HG02610 (cell line): ENCODE data around the gene ADAM23.

ENCODE experiments used
- ATAC-seq: cut with Tn5 transposase; IDR thresholded peaks from one replicate; pipeline ENCODE4 v1.9.1; 2021; ENCODE audit warnings: mild to moderate bottlenecking, moderate library complexity; ENCODE audit not compliant: unreplicated experiment

The ADAM23 gene

GRCh38 chr2:206438196-206438724, 5.1 kb upstream of the ADAM23 start:
- no peak for ATAC-seq

DNA sequence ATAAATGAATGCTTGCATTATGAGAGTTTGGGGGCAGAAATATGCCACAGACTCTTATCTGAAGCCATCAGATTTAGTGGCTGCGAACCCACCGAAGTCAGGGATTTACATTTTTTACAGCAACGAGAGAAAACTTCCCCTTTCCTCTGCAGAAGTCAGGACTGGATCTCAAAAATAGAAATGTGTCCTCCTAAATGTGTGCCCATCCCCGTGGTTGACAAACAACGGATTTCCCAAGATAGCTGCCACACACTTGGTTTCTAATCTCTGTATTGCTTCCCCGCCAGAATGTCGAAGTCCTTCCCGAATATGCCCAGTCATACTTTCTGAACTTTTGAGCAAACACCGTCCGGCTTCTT, 879 bp upstream of the ADAM23 start:
- ATAC-seq, result no peak

GRCh38 chr2:206443735-206444527, 599 bp downstream of the ADAM23 start:
- ATAC-seq, result peak; percentile 58

DNA sequence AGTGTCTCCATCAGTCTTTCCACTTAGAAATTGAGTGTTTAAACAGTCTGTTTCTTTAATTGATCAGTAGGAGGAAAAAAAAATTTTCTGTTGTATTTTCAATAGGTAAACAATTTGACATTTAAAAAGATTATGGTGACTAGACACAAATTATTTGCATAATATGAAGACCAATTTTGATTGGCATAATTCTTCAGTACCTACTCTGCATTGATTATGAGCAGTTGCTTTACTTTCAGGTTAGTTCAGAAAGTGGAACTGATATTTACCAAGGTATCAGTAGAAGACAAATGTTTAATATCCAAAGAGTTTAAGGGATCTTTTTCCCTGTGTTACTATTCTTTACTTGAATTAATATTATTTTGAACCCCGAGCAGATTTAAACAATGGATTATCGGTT, 2.6 kb downstream of the ADAM23 start:
- no peak for ATAC-seq

- peak; percentile 54 for ATAC-seq
Measured at GRCh38 chr2:206452242-206452641, 8.9 kb downstream of the ADAM23 start.

DNA sequence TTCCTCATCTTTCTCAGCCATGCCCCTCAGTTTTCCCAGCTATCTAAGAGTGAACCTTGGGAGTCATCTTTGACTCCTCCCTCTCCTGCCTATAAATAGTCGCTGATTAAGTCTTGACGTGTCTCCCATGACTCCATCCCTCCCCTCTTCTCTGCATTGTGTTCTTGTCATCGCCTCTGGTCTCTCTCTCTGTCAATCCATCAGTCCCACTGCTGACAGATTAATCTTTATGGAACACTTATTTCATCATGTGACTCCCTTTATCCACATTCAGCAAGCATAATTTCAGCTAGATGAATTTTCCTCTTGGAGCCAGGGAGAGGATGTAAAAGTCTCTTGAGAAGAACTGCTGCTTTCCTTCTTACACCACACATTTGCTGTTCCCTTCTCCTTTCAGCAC, 9.4 kb downstream of the ADAM23 start:
- no peak for ATAC-seq

GRCh38 chr2:206456078-206456754, 12.9 kb downstream of the ADAM23 start:
- ATAC-seq, result no peak

GRCh38 chr2:206457188-206457634, 13.9 kb downstream of the ADAM23 start:
- peak; percentile 96 for ATAC-seq

GRCh38 chr2:206462240-206462854, 19.0 kb downstream of the ADAM23 start:
- ATAC-seq, result no peak

GRCh38 chr2:206463685-206464084, 20.4 kb downstream of the ADAM23 start:
- ATAC-seq, result no peak

GRCh38 chr2:206464597-206464996, 21.3 kb downstream of the ADAM23 start:
- no peak for ATAC-seq

GRCh38 chr2:206471524-206472062, 28.3 kb downstream of the ADAM23 start:
- ATAC-seq, result no peak

GRCh38 chr2:206472094-206472493, 28.8 kb downstream of the ADAM23 start:
- ATAC-seq, result no peak

GRCh38 chr2:206474099-206474498, 30.8 kb downstream of the ADAM23 start:
- no peak for ATAC-seq

DNA sequence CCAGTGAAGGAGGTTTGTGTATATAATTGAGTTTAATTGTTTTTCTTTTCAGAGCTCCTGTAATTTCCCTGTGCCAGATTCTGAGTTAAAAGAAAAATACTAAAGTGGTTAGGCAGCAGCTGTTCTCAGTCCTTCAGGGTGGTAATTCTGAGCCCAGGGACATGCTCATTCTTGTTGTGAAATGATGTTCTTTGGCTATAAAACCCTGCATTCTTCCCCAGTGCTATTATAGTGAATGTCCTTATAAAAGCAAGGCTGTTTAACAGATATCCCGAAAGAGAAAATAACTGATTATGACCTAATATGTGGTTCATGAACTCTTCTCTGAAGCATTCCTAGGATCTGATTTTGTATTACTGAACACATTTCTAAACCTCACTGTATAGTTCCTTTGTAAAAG, 34.0 kb downstream of the ADAM23 start:
- ATAC-seq, result no peak

GRCh38 chr2:206478340-206478739, 35.0 kb downstream of the ADAM23 start:
- ATAC-seq, result no peak

- no peak for ATAC-seq
Measured at GRCh38 chr2:206480161-206480560, 36.8 kb downstream of the ADAM23 start.

- ATAC-seq, result no peak
Measured at GRCh38 chr2:206480620-206481019, 37.3 kb downstream of the ADAM23 start.

DNA sequence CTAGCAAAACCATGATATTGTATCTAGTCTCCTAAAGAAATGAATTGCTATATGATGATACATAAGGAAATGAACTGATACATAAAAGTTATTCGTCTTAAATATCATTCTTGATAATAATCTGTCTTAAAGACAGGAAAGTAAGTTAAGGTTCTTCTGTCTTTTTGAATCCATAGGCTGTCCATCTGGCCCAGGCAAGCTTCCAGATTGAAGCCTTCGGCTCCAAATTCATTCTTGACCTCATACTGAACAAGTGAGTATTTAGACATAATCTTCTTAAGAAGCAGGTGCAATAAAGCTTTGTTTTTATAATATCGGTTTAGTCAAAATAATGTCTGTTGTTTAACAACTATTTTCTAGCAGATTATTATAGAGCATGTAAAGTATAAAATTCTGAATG, 37.7 kb downstream of the ADAM23 start:
- no peak for ATAC-seq

DNA sequence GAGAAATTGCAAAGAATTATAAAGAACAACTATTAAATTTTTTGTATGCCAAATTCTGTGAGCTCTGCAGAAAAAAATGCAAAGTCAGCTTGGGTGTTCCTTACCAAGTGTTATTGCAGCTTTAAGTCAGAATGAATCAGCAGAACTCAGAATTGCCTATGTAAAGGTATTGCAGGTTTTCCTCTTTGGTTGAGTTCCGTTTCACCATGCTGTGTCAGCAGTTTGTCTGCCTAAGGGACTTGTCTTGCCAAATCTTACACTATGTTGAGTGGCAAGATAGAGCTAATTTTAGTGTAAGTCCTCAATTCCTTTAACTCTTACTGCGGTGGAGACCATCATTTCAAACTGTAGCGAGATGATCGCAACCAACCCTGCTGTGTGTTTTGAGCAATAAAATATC, 38.8 kb downstream of the ADAM23 start:
- ATAC-seq, result no peak

DNA sequence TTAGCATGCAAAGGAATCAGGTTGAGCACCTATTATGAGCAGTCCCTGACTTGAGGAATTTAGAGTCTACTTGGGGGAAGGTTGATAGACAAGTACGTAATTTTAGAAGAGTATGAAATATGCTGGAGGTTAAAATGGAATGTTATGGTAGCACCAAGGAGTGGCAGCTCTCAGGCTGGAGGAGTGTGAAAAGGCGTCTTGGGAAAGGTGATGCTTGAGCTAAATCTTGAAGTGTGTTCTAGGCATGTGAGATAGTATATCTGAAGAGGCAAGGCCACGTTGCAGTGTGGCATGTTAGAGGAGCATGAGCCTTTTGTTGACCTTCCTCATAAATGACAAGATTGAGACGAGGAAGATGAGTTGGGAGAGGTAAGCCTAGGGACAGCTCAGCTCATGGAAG, 39.3 kb downstream of the ADAM23 start:
- no peak for ATAC-seq
